ENCODE measurements around the gene FOXP1. TPM values are rescaled to one million over a fixed set of nuclear protein-coding genes. Genes with fewer than 3 reads are reported as not detected.

FOXP1 gene
- total RNA-seq, 1 donor from 2014 or later = 107 TPM

DNA sequence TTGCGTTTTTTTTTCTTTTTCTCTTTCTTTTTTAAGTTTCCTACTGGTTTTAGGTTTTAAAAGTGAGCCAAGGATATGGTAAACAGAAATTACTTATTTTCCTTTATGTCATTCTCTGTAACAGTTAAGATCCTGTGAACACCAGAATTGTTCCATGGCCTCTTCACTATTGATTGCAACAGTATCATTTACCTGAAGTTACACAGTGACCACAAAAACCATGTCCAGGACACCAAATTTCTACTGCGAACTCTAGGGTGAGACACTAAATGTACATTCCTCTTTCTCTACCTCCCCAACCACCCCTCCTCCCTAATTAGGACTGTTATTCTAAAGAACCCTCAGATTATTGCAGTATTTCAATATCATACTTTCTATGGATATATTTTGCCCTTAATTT, 280.9 kb downstream of the FOXP1 start:
- no peak overlapping the region for H2AFZ ChIP-seq (ENCODE audit: low read depth, low read length)
- TF ChIP-seq CTCF (IDR thresholded peaks at IDR 0.05; ENCODE audit: insufficient read depth, low read depth, low read length) = no peak
- TF ChIP-seq EZH2 (IDR thresholded peaks at IDR 0.05; ENCODE audit: insufficient read depth, low read length) = no peak
- Mint-ChIP-seq H3K27ac (ENCODE audit: unreplicated experiment) (no peak overlapping the region), H3K4me1 (ENCODE audit: low read depth, unreplicated experiment) (peaks cover 49% of the 10 kb centered on the region), H3K4me3 (ENCODE audit: unreplicated experiment) (peak overlapping the region; percentile 47), H3K36me3 (ENCODE audit: low read depth, unreplicated experiment) (peaks cover 3% of the 10 kb centered on the region), H3K9me3 (ENCODE audit: unreplicated experiment) (no peaks in the 10 kb centered on the region), H3K27me3 (ENCODE audit: low read depth, unreplicated experiment) (no peaks in the 10 kb centered on the region)
- H3K36me3 ChIP-seq (ENCODE audit: insufficient read depth, low read length) = no peaks in the 10 kb centered on the region
- no peak for FAIRE-seq
- H3K27ac ChIP-seq (ENCODE audit: low read depth, low read length) = no peak overlapping the region
- H3K4me1 ChIP-seq (ENCODE audit: insufficient read depth, low read length) = peaks cover 25% of the 10 kb centered on the region
- no peaks in the 10 kb centered on the region for H3K27me3 ChIP-seq (ENCODE audit: insufficient read depth, low read length)
- H4K20me1 ChIP-seq (ENCODE audit: insufficient read depth, low read length) = peaks cover 4% of the 10 kb centered on the region
- peaks cover 89% of the 10 kb centered on the region for H3K79me2 ChIP-seq (ENCODE audit: insufficient read depth, low read length)
- DNase-seq (ENCODE audit: low read depth) = no peak
- H3K9ac ChIP-seq (ENCODE audit: low read length) = no peak overlapping the region
- H3K4me2 ChIP-seq (ENCODE audit: low read length) = no peak overlapping the region
- no peak overlapping the region for H3K4me3 ChIP-seq (ENCODE audit: insufficient read depth, low read depth, low read length)
- no peaks in the 10 kb centered on the region for H3K9me3 ChIP-seq (ENCODE audit: insufficient read depth, low read depth, low read length)

DNA sequence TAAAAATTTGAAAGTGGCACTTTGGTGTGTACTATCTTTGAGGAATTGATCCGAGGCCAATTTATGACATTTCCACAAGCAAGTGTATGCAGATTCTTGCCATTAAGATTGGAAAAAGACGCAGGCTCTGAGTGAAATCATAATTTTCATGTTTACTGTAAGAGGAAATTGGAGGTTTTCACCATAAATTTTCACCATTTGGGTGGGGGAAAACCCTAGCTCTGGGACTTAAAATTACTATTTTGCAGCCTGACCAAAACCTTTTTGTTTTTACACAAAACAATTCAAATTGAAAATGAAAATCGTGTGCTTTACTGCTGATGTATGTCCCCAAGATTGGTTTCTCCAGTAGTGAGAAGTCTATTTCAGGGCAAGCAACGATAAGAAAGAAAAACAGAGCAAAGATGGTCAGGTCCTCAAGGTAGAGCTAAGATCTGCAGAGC, 282.6 kb downstream of the FOXP1 start:
- H3K9me3 ChIP-seq (ENCODE audit: insufficient read depth, low read depth, low read length) = no peaks in the 10 kb centered on the region
- no peaks in the 10 kb centered on the region for H3K27me3 Mint-ChIP-seq (ENCODE audit: low read depth, unreplicated experiment)
- FAIRE-seq (no peak), DNase-seq (ENCODE audit: low read depth) (no peak)
- peaks cover 45% of the 10 kb centered on the region for H3K4me1 Mint-ChIP-seq (ENCODE audit: low read depth, unreplicated experiment)
- peaks cover 74% of the 10 kb centered on the region for H3K79me2 ChIP-seq (ENCODE audit: insufficient read depth, low read length)
- H3K27me3 ChIP-seq (ENCODE audit: insufficient read depth, low read length) = no peaks in the 10 kb centered on the region
- no peaks in the 10 kb centered on the region for H3K9me3 Mint-ChIP-seq (ENCODE audit: unreplicated experiment)
- peaks cover 4% of the 10 kb centered on the region for H4K20me1 ChIP-seq (ENCODE audit: insufficient read depth, low read length)
- H3K4me3 Mint-ChIP-seq (ENCODE audit: unreplicated experiment) = no peak overlapping the region
- no peak overlapping the region for H3K27ac ChIP-seq (ENCODE audit: low read depth, low read length)
- no peak for TF ChIP-seq EZH2 (IDR thresholded peaks at IDR 0.05; ENCODE audit: insufficient read depth, low read length)
- TF ChIP-seq CTCF (IDR thresholded peaks at IDR 0.05; ENCODE audit: insufficient read depth, low read depth, low read length) = no peak
- H3K4me3 ChIP-seq (ENCODE audit: insufficient read depth, low read depth, low read length) = no peak overlapping the region
- peaks cover 21% of the 10 kb centered on the region for H3K4me1 ChIP-seq (ENCODE audit: insufficient read depth, low read length)
- H3K36me3 ChIP-seq (ENCODE audit: insufficient read depth, low read length) = no peaks in the 10 kb centered on the region
- peaks cover 3% of the 10 kb centered on the region for H3K36me3 Mint-ChIP-seq (ENCODE audit: low read depth, unreplicated experiment)
- H3K9ac ChIP-seq (ENCODE audit: low read length) = no peak overlapping the region
- no peak overlapping the region for H3K27ac Mint-ChIP-seq (ENCODE audit: unreplicated experiment)
- H2AFZ ChIP-seq (ENCODE audit: low read depth, low read length) = no peak overlapping the region
- H3K4me2 ChIP-seq (ENCODE audit: low read length) = no peak overlapping the region

DNA sequence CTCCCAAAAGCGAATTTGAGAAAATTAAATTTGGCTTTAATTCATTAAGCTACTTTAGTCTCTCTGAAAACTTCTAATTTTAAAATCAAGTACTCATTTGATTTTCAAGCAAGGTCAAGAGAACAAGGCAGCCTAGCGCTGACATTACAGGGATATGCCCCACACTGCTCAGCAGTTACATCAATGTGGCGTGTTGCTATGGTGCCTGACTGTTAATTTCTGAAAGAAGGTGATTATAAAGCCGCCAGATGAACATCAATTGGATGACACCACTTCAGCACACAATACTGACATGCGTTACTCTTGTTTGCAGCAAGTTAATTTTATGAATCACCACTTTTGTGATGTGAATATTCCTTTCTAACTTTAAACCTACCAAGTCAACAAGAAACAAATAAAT, 284.4 kb downstream of the FOXP1 start:
- H3K9me3 Mint-ChIP-seq (ENCODE audit: unreplicated experiment) = no peaks in the 10 kb centered on the region
- no peak overlapping the region for H2AFZ ChIP-seq (ENCODE audit: low read depth, low read length)
- H3K4me1 Mint-ChIP-seq (ENCODE audit: low read depth, unreplicated experiment) = peaks cover 43% of the 10 kb centered on the region
- no peak for TF ChIP-seq EZH2 (IDR thresholded peaks at IDR 0.05; ENCODE audit: insufficient read depth, low read length)
- no peak for TF ChIP-seq CTCF (IDR thresholded peaks at IDR 0.05; ENCODE audit: insufficient read depth, low read depth, low read length)
- no peaks in the 10 kb centered on the region for H3K27me3 Mint-ChIP-seq (ENCODE audit: low read depth, unreplicated experiment)
- H3K4me1 ChIP-seq (ENCODE audit: insufficient read depth, low read length) = peaks cover 5% of the 10 kb centered on the region
- H3K79me2 ChIP-seq (ENCODE audit: insufficient read depth, low read length) = peaks cover 67% of the 10 kb centered on the region
- H3K4me3 Mint-ChIP-seq (ENCODE audit: unreplicated experiment) = no peak overlapping the region
- no peak overlapping the region for H3K4me3 ChIP-seq (ENCODE audit: insufficient read depth, low read depth, low read length)
- H3K27ac Mint-ChIP-seq (ENCODE audit: unreplicated experiment) = no peak overlapping the region
- H3K36me3 Mint-ChIP-seq (ENCODE audit: low read depth, unreplicated experiment) = peaks cover 3% of the 10 kb centered on the region
- FAIRE-seq (no peak), DNase-seq (ENCODE audit: low read depth) (no peak)
- no peak overlapping the region for H3K9ac ChIP-seq (ENCODE audit: low read length)
- peaks cover 2% of the 10 kb centered on the region for H3K36me3 ChIP-seq (ENCODE audit: insufficient read depth, low read length)
- peaks cover 4% of the 10 kb centered on the region for H4K20me1 ChIP-seq (ENCODE audit: insufficient read depth, low read length)
- no peaks in the 10 kb centered on the region for H3K27me3 ChIP-seq (ENCODE audit: insufficient read depth, low read length)
- no peaks in the 10 kb centered on the region for H3K9me3 ChIP-seq (ENCODE audit: insufficient read depth, low read depth, low read length)
- H3K4me2 ChIP-seq (ENCODE audit: low read length) = no peak overlapping the region
- H3K27ac ChIP-seq (ENCODE audit: low read depth, low read length) = no peak overlapping the region

Measured in astrocyte (in vitro differentiated cells and primary cell).